A204.1 (cell line): Measurements from ENCODE around the gene ISM2.

Source experiments
- FAIRE-seq: peaks from 2 replicates; lab custom pipeline; 2012; peaks lifted over from hg19 to GRCh38; lab: Jason Lieb, UNC

Gene ISM2

GRCh38 chr14:77507762-77508161 is 9.1 kb upstream of the ISM2 start:
- no peak for FAIRE-seq

GRCh38 chr14:77505031-77505430 is 6.4 kb upstream of the ISM2 start:
- FAIRE-seq, result no peak

GRCh38 chr14:77503138-77503537 is 4.5 kb upstream of the ISM2 start:
- no peak for FAIRE-seq

DNA sequence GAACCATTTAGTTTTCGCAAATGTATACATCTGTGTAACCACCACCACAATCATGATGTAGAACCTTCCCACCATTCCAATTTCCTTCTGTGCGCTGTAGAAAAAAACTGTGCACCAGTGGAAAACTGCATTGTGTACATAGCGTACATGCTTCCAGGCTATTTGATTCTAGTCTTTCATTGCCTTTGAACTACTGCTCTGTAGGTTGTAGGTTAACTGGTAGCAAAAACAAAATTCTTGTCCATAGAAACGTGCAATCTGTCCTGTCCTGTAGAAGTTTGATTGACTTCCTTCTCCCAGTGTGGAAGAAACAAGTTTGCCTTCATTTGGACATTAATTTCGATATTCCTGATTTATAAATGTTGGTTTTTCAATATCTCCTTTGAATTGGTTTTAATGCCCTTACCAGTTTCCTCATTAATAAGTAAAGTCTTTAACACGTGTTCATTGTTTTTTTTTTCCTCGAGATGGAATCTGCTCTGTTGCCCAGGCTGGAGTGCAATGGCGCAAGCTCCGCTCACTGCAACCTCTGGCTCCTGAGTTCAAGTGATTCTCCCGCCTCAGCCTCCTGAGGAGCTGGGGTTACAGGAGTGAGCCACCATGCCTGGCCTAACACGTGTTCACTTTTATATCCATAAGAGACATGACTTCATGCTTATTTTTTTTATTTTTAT is 3.6 kb upstream of the ISM2 start:
- no peak for FAIRE-seq

DNA sequence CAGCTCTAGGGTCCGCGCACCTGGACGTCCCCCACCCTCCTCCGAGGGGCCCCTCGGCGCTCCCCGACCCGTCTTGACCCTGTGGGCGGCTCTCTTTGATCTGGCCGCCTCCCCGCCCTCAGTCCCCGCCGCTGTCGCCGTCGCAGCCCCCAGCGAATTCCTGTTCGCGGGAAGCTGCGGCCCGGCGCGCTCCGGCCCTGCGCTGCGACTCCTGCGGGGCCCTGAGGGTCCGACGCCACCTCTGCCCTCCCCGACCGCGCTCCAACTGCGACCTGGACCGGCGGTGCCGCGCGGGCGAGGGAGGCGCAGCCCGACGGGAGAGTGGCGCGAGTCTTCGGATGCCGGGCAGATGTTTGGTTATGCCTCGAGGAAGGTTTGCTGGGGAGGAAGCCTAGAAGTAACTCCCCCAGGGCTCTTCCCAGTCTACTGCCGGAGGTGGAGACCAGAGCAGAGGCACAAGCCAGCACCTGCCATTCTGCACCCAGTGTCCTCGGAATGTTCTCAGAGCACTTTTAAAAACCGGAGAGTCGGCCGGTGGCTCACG is 440 bp upstream of the ISM2 start:
- FAIRE-seq, result no peak

DNA sequence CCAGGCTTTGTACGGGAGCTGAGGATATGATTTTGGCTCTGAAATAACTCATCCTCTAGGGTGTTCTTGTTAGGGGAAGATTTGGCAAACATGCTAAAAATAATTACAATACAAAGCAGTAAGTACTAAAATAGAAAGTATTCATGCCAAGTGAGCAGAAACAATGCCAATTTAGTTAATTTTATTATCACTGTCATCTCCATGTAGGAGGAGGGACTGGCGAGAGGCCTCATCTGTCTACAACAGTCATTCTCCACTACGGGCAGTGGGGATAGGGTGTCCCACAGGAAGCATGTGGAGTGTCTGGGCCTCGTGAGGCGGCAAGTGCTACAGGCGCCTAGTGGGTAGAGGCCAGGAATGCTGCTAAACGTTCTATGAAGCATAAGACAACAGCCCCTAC is 3.3 kb downstream of the ISM2 start:
- no peak for FAIRE-seq

- no peak for FAIRE-seq
Observed at GRCh38 chr14:77491056-77491455, 7.6 kb downstream of the ISM2 start.

- FAIRE-seq, result no peak
Observed at GRCh38 chr14:77490347-77490986, 8.1 kb downstream of the ISM2 start.

- no peak for FAIRE-seq
Observed at GRCh38 chr14:77489041-77489440, 9.6 kb downstream of the ISM2 start.

DNA sequence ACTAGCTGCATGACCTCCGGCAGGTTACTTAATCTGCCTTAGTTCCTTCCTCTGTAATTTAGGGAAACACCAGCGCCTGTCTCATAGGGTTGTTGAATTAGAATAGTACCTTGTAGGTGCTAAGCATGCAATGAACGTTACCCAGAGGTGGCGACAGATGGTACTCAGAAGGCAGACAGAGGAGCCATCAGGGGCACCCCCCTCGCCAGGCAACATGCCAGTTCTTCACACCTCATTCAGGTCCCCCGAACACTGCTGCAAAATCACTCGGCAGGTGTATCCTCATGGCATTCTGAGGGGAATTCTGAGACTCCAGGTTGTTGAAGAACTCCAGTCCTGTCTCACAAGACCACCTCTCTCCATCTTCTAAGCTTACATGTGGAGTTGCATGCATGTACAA is 10.1 kb downstream of the ISM2 start:
- no peak for FAIRE-seq

DNA sequence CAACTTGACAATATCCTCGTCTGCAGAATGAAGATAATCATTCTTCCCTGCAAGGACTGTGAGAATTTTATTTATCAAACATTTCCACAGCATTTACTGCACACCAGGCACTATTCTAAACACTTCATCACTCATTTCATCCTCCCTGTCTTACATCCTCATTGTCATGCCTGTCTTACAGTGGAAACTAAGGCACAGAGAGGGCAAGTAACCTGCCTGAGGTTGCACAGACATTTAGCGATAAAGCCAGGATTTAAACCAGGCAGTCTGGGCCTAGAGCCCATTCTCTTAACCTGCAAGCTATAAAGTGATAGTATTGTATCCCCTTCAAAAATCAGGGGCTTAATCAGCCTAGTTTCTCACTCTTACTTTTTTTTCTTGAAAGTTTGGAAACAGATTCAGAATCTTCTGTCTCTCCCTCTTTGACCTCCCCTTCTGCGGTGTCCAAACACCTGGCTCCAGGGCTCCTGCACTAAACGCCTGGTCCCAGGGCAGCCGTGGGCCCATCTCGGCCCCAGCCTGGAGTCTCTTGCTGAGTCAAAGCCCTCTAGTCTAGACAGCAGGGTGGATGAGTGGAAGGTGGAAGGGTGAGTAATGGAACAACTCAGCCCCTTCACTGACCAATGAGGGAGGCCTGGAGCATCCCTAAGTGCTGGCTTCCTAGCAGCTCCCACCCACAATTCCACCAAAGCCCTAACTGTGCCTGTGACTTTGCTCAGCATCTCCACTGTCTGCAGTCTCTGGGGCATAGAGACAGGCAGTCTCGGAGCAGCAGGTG is 12.5 kb downstream of the ISM2 start:
- FAIRE-seq, result no peak

GRCh38 chr14:77485256-77485655 is 13.4 kb downstream of the ISM2 start:
- no peak for FAIRE-seq

GRCh38 chr14:77482422-77482821 is 16.2 kb downstream of the ISM2 start:
- FAIRE-seq, result no peak

GRCh38 chr14:77478796-77479195 is 19.8 kb downstream of the ISM2 start:
- FAIRE-seq, result no peak

- FAIRE-seq, result no peak
Observed at GRCh38 chr14:77478029-77478428, 20.6 kb downstream of the ISM2 start.

- no peak for FAIRE-seq
Observed at GRCh38 chr14:77475432-77476115, 23.0 kb downstream of the ISM2 start.

- no peak for FAIRE-seq
Observed at GRCh38 chr14:77474479-77475177, 24.0 kb downstream of the ISM2 start.

DNA sequence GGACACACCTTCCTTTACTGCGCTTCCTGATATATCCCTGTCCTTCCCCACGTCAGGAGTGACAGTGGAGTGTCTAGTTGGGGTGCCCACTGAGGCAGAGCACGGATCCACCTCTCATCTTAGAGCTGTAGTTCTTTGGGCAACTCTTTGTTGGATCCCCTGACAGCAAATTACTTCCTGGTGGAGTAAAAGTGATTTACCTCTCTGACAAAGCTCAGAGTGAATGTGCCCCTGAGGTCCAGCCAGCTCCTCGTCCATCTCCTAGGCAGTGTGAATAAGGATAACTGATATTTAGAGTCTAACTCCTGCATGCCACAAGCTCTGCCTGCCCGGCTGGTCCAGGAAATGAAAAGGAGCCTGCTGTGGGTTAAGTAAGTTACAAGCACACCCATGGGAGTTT is 24.7 kb downstream of the ISM2 start:
- FAIRE-seq, result no peak

- no peak for FAIRE-seq
Observed at GRCh38 chr14:77470224-77470870, 28.3 kb downstream of the ISM2 start.

DNA sequence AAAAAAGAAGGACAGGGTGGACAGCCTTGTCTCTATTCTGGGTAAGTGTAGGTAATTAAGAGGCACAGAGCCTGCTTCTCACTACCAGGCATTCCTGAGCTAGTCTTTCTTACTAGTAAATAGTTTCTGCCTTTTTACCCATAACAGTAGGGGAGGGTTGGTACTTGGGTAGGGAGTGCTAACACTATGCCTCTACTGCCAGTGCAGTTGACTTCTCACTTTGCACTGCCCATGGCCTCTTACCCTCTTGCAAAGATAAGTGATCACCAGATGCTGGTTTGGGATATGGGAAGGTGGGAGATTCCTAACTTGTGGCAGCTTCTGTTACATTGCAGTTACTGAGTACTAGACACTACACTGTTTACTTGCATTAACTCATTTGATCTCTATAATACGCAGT is 29.1 kb downstream of the ISM2 start:
- no peak for FAIRE-seq

GRCh38 chr14:77469067-77469505 is 29.5 kb downstream of the ISM2 start:
- FAIRE-seq, result no peak
